GM21825 (cell line): Measurements from ENCODE around the gene PRDM5.
A peak's percentile ranks its signal among the peaks of the same experiment; 100 is the strongest.
"Not testable (repeated sequence)": the region's sequence is repeated elsewhere in the genome, so short reads cannot be mapped to it uniquely, and the experiment has no call there.

Experiments
- ATAC-seq: cut with Tn5 transposase; IDR thresholded peaks from one replicate; pipeline ENCODE4 v1.9.1; 2021; ENCODE audit warnings: mild to moderate bottlenecking, moderate library complexity; ENCODE audit not compliant: unreplicated experiment

Gene PRDM5

DNA sequence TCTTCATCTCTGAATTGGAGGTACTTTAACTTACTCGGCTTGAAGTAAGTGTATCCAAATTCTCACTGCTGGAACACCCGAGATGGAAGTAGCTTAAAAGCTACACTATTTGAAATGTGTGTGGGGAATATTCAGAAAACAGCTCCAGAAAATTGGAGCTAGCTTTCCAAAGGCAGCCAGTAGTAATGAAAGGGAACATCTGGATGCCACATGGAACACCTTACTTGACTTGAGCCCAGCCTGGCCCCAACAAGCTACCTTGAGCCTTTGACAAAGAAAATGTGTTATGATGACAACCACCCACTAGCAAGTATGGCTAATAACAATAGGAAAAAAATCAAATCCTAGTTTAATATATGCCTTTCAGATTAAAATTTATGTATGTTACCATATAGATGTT lies 161.5 kb downstream of the PRDM5 start:
- no peak for ATAC-seq

GRCh38 chr4:120760047-120760446 lies 162.5 kb downstream of the PRDM5 start:
- ATAC-seq: no peak

DNA sequence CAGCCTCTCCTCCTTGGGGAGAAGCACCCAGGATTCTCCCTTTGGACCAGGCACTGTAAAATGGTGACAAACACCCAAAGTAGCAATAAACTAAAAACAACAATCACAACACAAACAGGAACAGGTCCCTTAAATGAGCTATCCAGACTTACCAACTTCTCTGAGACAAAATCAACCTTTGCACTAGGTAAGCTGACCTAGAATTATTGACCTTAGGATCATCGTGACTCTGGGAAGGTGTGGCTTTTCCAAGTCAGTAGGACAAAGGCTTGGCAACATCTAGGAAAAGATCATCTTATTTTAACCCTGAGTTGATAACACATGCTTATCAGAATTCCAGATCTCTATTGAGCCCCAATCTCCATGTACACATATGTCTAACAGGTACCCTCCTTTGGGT lies 166.7 kb downstream of the PRDM5 start:
- no peak for ATAC-seq

DNA sequence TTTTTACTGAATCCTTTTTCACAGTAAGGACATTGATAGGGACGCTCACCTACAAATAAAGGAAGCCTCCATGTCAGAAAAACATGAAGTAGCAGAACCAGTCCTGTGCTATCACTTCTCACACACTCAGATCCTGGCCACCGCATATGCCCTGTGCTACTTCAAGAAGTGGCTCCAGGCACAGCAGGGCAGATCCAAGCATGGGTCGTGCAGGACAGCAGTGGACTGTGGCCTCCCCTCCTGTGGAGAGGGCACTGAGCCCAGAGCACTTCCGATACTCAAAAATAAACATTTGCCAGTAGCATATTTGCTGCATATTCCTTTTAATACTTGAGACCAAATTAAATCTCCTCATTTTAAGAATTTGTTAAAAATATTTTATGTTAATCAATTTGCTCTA lies 167.9 kb downstream of the PRDM5 start:
- no peak for ATAC-seq

DNA sequence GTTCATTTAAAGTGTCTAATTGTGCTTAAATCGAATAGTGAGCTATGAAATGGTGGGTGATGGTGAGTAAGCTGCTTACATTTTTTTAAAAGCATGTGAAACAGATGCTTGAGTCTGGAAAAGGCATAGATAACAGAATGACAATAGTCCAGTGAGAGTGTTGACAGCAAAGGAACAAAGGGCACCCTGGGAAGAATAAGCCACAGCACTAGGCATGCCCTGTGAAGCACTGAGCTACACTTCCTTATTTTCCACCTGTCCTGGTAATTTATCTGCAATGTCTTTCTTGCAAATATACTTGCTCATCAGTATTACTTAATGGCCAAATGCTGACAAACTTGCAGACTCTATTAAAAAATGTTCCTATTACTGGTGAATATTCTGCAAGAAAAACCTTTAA lies 168.7 kb downstream of the PRDM5 start:
- ATAC-seq: no peak

DNA sequence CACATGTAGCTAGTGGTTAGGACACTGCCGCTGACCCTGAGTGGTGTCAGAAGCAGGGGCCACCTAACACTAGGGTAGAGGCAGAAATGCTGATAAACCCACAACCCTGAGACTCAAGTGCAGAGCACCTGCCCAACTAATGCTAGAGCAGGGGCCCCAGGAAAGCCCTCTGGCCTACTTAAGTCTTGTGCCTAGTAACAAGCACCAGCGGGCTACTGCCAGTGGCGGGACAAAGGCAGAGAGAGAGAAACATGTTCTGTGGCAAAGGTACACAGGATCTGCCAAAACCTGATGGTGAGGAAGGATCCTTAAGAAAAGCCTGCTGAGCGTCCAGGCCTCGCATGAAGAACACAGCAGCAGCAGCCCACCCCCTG lies 172.4 kb downstream of the PRDM5 start:
- ATAC-seq: no peak

- peak; percentile 96 for ATAC-seq
These were observed 172.9 kb downstream of the PRDM5 start for GRCh38 chr4:120749445-120750151.

GRCh38 chr4:120741636-120742035 lies 180.9 kb downstream of the PRDM5 start:
- ATAC-seq: not testable (repeated sequence)

DNA sequence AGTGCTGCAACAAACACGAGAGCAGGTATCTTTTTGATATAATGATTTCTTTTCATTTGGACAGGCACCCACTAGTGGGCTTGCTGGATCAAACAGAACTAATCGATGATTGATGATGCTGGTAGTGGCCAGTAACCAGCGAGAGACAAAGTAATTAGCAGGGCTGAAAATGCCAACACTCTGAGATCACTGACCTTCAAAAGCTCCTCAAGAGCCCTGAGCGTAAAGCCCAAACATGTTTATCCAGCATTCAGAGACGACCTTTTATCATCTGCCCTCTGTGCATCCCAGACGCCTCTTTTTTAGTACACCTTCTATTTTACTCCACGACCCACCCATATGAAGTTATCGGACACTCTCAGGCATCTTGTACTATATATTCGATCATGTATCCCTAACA lies 186.2 kb downstream of the PRDM5 start:
- ATAC-seq: no peak

DNA sequence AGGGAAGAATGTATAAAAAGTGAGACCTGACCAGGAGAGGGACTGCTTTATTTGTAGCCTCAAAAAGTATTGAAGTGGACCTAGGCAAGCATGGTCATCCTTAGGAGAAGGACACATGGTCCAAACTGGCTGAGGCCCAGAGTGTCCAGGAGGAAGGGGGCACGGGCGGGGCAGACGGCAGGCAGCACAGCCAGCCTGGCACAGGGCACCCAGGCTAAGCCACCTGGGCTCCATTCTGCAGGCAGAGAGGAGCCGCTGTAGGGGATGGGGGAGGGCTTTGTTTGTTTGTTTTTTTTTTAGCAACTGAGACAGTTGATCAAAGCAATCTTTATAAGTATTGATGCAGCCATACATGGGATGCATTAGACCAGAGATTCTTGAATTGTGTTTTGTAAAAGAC lies 188.6 kb downstream of the PRDM5 start:
- no peak for ATAC-seq

GRCh38 chr4:120733054-120733453 lies 189.5 kb downstream of the PRDM5 start:
- no peak for ATAC-seq

GRCh38 chr4:120731561-120731960 lies 191.0 kb downstream of the PRDM5 start:
- ATAC-seq: no peak

DNA sequence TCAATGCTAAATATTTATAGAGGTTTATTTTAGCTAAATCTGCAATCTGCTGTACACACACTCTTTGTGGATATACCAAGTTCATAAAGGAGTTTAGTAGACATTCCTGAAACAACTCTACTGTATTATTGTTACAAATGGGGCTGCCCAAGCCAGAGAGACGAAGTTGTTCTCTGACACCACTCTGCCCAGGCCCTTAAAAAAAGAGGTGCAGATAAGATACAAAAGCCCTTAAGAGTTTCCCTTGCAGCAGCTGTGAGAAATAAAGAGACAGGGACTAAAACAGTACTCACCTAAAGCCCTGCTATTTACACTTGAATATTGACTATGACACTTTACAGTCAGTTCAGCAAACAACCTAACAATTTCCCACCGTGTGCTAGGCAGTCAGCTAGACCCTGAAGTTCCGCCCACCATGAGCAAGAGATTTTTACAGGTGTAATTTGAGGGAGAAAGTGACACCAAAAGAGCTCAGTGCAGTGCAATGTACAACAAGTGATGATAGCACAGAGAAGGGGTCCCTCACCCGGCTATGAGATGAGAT lies 191.7 kb downstream of the PRDM5 start:
- no peak for ATAC-seq

GRCh38 chr4:120728892-120729675 lies 193.4 kb downstream of the PRDM5 start:
- no peak for ATAC-seq

DNA sequence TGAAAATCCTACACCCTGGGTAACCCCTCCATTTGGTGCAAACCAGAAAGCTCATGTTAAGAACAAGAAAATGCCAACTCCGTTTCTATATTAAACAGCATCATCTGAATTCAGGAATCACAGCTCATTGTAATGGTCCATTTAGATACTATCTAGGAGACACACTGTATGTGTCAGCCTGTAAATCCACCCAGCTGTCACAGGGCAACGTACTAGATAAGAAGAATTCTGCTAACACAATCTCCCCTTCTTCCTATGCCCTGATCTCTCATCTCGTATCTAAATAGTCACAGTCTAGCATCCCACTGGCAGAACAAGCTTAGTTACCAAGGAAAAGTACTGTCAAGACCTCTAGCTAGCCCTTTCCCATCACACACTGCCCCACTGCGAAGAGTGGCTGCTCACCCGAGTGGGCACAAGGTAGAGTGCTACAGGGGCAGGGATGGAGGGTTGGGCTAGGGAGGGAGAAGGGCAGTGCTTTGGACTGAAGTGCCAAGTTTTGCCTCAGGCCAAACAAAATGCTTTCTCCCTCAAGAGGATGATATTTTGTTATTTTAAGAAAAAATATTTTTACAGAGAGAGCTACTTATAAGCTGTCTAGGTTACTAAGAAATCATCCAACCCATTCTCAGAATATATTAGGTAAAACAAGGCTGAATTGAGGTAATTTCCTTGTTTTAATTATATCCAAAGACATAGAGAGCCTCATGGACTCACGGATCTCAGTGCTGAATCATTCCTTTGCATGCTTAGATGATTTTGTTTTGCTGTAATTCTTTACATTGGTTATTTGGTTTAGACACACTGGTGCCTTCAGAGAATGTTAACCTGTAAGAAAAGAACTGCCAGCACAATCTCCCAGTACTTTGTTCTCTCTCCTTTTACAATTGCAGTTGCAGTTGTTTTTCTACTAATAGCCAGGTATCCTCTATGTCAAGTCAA lies 196.6 kb downstream of the PRDM5 start:
- ATAC-seq: no peak

- ATAC-seq: no peak
These were observed 197.9 kb downstream of the PRDM5 start for GRCh38 chr4:120724656-120725055.

DNA sequence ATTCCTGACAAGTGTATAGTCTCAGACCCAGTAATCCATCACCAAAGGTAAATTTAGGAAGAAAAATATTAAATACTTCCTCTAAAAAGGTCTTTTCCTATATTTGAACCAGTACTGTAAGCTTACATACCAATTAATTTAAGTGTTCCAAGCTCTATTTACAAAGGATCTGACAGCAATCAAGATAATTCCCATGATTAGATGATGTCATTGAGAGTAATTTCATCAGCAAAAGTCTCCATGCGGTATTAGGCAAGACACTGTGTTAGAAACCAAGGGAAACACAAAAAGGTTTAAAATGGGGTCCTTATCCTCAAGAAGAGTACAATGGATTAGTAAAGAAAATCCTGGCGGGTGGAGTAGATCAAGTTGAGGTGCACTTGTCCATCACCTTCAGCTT lies 198.5 kb downstream of the PRDM5 start:
- ATAC-seq: no peak

GRCh38 chr4:120723105-120723504 lies 199.4 kb downstream of the PRDM5 start:
- ATAC-seq: no peak

DNA sequence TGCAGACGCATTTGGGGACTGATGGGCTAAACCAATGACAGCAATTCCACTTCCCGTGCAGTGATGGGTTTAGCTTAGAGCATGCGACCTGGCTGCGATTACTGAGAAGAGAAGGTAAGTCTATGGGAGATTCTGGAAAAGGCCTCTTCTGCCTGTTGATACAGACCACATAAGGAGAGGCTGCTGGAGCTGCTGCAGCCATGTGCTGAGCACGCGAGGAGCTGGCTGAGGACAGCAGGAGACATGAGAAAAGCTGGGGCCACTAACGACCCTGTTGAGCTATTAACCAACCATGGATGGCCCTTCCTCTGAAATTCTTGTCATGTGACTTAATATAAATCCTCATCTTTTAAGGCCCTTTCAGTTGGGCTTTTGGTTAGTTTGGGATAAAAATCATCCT lies 199.9 kb downstream of the PRDM5 start:
- no peak for ATAC-seq

GRCh38 chr4:120720354-120720934 lies 202.1 kb downstream of the PRDM5 start:
- ATAC-seq: no peak
